PFSK-1 (cell line): Measurements from ENCODE around the gene ATL2.

Experiments
- FOXP2 ChIP-seq: optimal IDR thresholded peaks from 2 replicates; pipeline ENCODE3; 2011; ENCODE audit warnings: borderline replicate concordance, control low read depth, inconsistent platforms; ENCODE audit not compliant: insufficient read depth; ENCODE audit errors: extremely low read length, extremely low read depth
- POLR2AphosphoS5 ChIP-seq: IDR thresholded peaks from 2 replicates; pipeline ENCODE4 v1.6.1; 2012; ENCODE audit warnings: low read depth, mild to moderate bottlenecking, control low read depth, low read length, moderate library complexity
- REST ChIP-seq, 2 experiments: IDR thresholded peaks; 2 replicates each; pipeline versions ENCODE4 v1.6.1 to v1.8.0; 2011 to 2012; ENCODE audit warnings: low read depth in 2 of 2, low read length in 2 of 2, control low read depth in 1 of 2, inconsistent platforms in 1 of 2, mild to moderate bottlenecking in 1 of 2, moderate library complexity in 1 of 2; ENCODE audit not compliant: insufficient read depth in 1 of 2
- SIN3A ChIP-seq: IDR thresholded peaks from 2 replicates; pipeline ENCODE4 v1.6.1; 2012; ENCODE audit warnings: mild to moderate bottlenecking, low read length, moderate library complexity, borderline replicate concordance; ENCODE audit not compliant: insufficient read depth
- TAF1 ChIP-seq: IDR thresholded peaks from 2 replicates; pipeline ENCODE4 v1.6.1; 2012; ENCODE audit warnings: low read length, control low read depth, borderline replicate concordance; ENCODE audit not compliant: insufficient read depth

DNA sequence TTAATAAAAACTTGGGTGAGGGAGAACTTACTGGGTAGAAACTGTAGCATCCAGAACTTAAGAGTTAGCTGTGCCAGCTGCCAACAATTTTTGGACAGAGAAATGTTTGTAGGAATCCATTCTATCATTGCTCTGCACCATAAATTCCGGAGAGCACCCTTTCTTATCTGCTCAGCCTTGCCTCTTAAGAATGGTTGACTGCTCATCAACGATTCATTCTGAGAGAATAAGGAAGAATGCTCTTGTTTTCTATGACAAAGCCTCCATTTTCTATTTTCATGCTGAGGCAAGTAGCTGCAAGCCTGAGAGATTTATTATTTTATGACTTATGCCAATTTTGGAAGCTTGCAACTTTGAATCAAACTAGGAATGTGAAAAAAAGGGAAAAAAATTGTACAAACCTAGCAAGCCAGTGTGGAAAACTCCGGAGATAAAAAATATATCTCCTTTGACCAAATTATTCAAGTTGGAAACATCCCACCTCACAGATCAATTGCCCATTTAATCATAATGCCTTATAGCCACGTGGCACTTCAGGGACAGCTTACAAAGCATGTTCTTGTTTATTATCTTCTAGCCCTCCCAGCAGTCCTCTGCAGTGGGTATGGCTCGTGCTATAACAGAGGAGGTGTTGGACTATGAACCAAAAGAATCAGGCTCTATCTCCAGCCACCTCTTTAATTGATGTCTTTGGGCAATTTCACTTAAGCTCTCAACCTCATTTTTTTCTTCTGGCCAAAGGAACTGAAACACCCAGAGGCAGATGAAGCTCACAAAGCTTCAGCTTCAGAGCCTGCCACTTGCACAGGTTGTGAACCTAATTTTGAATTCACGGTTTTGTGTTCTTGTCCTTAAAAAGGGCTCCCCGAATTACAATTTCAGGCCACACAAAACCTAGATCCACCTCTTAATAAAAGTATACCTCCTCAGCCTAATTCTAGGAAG lies 40.9 kb upstream of the ATL2 start:
- no peak for TF ChIP-seq POLR2AphosphoS5
- no peak for TF ChIP-seq TAF1
- no peak for TF ChIP-seq SIN3A
- TF ChIP-seq REST (IDR thresholded peaks at IDR 0.05; ENCODE audit: insufficient read depth in 1 of 2, low read depth in 2 of 2, low read length in 2 of 2): no peak
- TF ChIP-seq FOXP2: no peak
